ENCODE data around the gene LMTK2. TPM values are rescaled to one million over a fixed set of nuclear protein-coding genes. Genes with fewer than 3 reads are reported as not detected.

The LMTK2 gene
- total RNA-seq, 1 experiment from 2014 or later, result 16.1 TPM

- H3K9me3 ChIP-seq (replicated peaks), result no peaks in the 10 kb centered on the region
- no peaks in the 10 kb centered on the region for H3K36me3 ChIP-seq
- H3K4me3 ChIP-seq, result no peak overlapping the region
- DNase-seq, result peak; percentile 56 to 82
- no peak overlapping the region for H3K27ac ChIP-seq
- H3K27me3 ChIP-seq, result no peaks in the 10 kb centered on the region
- no peaks in the 10 kb centered on the region for H3K4me1 ChIP-seq
These were observed 61.7 kb downstream of the LMTK2 start for GRCh38 chr7:98168181-98168903.

- no peaks in the 10 kb centered on the region for H3K9me3 ChIP-seq (replicated peaks)
- H3K36me3 ChIP-seq, result no peaks in the 10 kb centered on the region
- no peaks in the 10 kb centered on the region for H3K27me3 ChIP-seq
- DNase-seq, result no peak
- H3K4me3 ChIP-seq, result no peak overlapping the region
- no peaks in the 10 kb centered on the region for H3K4me1 ChIP-seq
- no peak overlapping the region for H3K27ac ChIP-seq
These were observed 62.4 kb downstream of the LMTK2 start for GRCh38 chr7:98168904-98169621.

- Histone ChIP-seq H3K9me3 (replicated peaks) (no peaks in the 10 kb centered on the region), H3K36me3 (no peaks in the 10 kb centered on the region), H3K27me3 (no peaks in the 10 kb centered on the region), H3K4me1 (0 out of 2 replicates have a peak, but pooled peaks cover 2% of the 10 kb centered on the region), H3K4me3 (no peak overlapping the region), H3K27ac (no peak overlapping the region)
- DNase-seq, result no peak
These were observed 64.3 kb downstream of the LMTK2 start for GRCh38 chr7:98170966-98171365.

- Histone ChIP-seq H3K36me3 (no peaks in the 10 kb centered on the region), H3K4me1 (0 out of 2 replicates have a peak, but pooled peaks cover 3% of the 10 kb centered on the region), H3K27me3 (no peaks in the 10 kb centered on the region), H3K4me3 (no peak overlapping the region), H3K9me3 (replicated peaks) (no peaks in the 10 kb centered on the region), H3K27ac (no peak overlapping the region)
- no peak for DNase-seq
These were observed 64.8 kb downstream of the LMTK2 start for GRCh38 chr7:98171449-98171848.

GRCh38 chr7:98174334-98175259, 67.9 kb downstream of the LMTK2 start:
- no peak for DNase-seq
- Histone ChIP-seq H3K4me1 (0 out of 2 replicates have a peak, but pooled peaks cover 3% of the 10 kb centered on the region), H3K4me3 (no peak overlapping the region), H3K27me3 (no peaks in the 10 kb centered on the region), H3K36me3 (no peaks in the 10 kb centered on the region), H3K9me3 (replicated peaks) (no peaks in the 10 kb centered on the region), H3K27ac (no peak overlapping the region)

GRCh38 chr7:98175260-98175940, 68.7 kb downstream of the LMTK2 start:
- no peak overlapping the region for H3K27ac ChIP-seq

GRCh38 chr7:98177553-98177952, 70.9 kb downstream of the LMTK2 start:
- Histone ChIP-seq H3K27ac (no peak overlapping the region), H3K4me1 (0 out of 2 replicates have a peak, but pooled peaks cover 3% of the 10 kb centered on the region), H3K4me3 (no peak overlapping the region), H3K9me3 (replicated peaks) (no peaks in the 10 kb centered on the region), H3K27me3 (no peaks in the 10 kb centered on the region), H3K36me3 (0 out of 2 replicates have a peak, but pooled peaks cover 2% of the 10 kb centered on the region)
- no peak for DNase-seq

More at GRCh38 chr7:98175260-98175940, 68.7 kb downstream of the LMTK2 start:
- no peak for DNase-seq
- Histone ChIP-seq H3K36me3 (no peaks in the 10 kb centered on the region), H3K4me1 (0 out of 2 replicates have a peak, but pooled peaks cover 3% of the 10 kb centered on the region), H3K9me3 (replicated peaks) (no peaks in the 10 kb centered on the region), H3K4me3 (no peak overlapping the region), H3K27me3 (no peaks in the 10 kb centered on the region)

GRCh38 chr7:98178321-98178720, 71.7 kb downstream of the LMTK2 start:
- H3K9me3 ChIP-seq (replicated peaks), result no peaks in the 10 kb centered on the region
- no peak overlapping the region for H3K27ac ChIP-seq
- 0 out of 2 replicates have a peak, but pooled peaks cover 2% of the 10 kb centered on the region for H3K36me3 ChIP-seq
- H3K27me3 ChIP-seq, result no peaks in the 10 kb centered on the region
- no peak for DNase-seq
- no peak overlapping the region for H3K4me3 ChIP-seq
- 0 out of 2 replicates have a peak, but pooled peaks cover 3% of the 10 kb centered on the region for H3K4me1 ChIP-seq

- Histone ChIP-seq H3K4me1 (0 out of 2 replicates have a peak, but pooled peaks cover 3% of the 10 kb centered on the region), H3K27ac (no peak overlapping the region), H3K9me3 (replicated peaks) (no peaks in the 10 kb centered on the region), H3K27me3 (no peaks in the 10 kb centered on the region), H3K36me3 (0 out of 2 replicates have a peak, but pooled peaks cover 2% of the 10 kb centered on the region), H3K4me3 (no peak overlapping the region)
- DNase-seq, result no peak
These were observed 72.3 kb downstream of the LMTK2 start for GRCh38 chr7:98178762-98179490.

GRCh38 chr7:98180751-98181150, 74.1 kb downstream of the LMTK2 start:
- Histone ChIP-seq H3K36me3 (0 out of 2 replicates have a peak, but pooled peaks cover 2% of the 10 kb centered on the region), H3K27ac (no peak overlapping the region), H3K4me3 (no peak overlapping the region), H3K9me3 (replicated peaks) (no peaks in the 10 kb centered on the region), H3K4me1 (0 out of 2 replicates have a peak, but pooled peaks cover 3% of the 10 kb centered on the region), H3K27me3 (no peaks in the 10 kb centered on the region)
- no peak for DNase-seq

GRCh38 chr7:98185101-98185500, 78.4 kb downstream of the LMTK2 start:
- H3K9me3 ChIP-seq (replicated peaks), result no peaks in the 10 kb centered on the region
- H3K36me3 ChIP-seq, result peaks cover 8% of the 10 kb centered on the region; the same call in 1 of the 2 replicates
- H3K27me3 ChIP-seq, result no peaks in the 10 kb centered on the region
- no peaks in the 10 kb centered on the region for H3K4me1 ChIP-seq
- no peak overlapping the region for H3K4me3 ChIP-seq
- no peak overlapping the region for H3K27ac ChIP-seq
- no peak for DNase-seq

- H3K36me3 ChIP-seq, result peaks cover 11% of the 10 kb centered on the region
- H3K27ac ChIP-seq, result no peak overlapping the region
- no peak for DNase-seq
- H3K4me1 ChIP-seq, result no peaks in the 10 kb centered on the region
- H3K9me3 ChIP-seq (replicated peaks), result no peaks in the 10 kb centered on the region
- no peak overlapping the region for H3K4me3 ChIP-seq
- H3K27me3 ChIP-seq, result no peaks in the 10 kb centered on the region
These were observed 79.9 kb downstream of the LMTK2 start for GRCh38 chr7:98186452-98187137.

- H3K4me3 ChIP-seq, result no peak overlapping the region
- no peaks in the 10 kb centered on the region for H3K9me3 ChIP-seq (replicated peaks)
- DNase-seq, result no peak
- peaks cover 12% of the 10 kb centered on the region for H3K36me3 ChIP-seq
- no peak overlapping the region for H3K27ac ChIP-seq
- H3K27me3 ChIP-seq, result no peaks in the 10 kb centered on the region
- H3K4me1 ChIP-seq, result no peaks in the 10 kb centered on the region
These were observed 80.5 kb downstream of the LMTK2 start for GRCh38 chr7:98187138-98187502.
